Measurements from ENCODE around the gene STOML1.

DNA sequence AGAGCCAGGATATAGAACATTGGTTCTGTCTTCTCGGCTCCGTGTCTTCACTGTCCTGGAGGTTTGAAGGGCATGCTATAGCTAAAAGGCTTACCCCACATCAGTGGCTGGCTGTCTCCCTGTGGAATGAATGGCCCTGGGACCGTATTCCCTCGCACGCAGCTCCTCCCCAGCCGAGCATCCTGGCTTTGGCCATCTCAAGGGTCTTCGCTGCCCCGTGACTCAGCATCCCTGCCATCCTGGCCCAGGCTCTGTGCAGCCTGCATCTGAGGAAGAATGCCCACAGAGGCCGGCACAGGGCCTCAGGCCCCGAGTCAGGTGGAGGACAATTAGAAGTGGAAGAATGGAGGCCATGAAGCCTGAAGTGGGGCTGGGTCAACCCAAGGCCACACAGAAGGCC, 54.8 kb downstream of the STOML1 start:
- TF ChIP-seq, protein P1, sequence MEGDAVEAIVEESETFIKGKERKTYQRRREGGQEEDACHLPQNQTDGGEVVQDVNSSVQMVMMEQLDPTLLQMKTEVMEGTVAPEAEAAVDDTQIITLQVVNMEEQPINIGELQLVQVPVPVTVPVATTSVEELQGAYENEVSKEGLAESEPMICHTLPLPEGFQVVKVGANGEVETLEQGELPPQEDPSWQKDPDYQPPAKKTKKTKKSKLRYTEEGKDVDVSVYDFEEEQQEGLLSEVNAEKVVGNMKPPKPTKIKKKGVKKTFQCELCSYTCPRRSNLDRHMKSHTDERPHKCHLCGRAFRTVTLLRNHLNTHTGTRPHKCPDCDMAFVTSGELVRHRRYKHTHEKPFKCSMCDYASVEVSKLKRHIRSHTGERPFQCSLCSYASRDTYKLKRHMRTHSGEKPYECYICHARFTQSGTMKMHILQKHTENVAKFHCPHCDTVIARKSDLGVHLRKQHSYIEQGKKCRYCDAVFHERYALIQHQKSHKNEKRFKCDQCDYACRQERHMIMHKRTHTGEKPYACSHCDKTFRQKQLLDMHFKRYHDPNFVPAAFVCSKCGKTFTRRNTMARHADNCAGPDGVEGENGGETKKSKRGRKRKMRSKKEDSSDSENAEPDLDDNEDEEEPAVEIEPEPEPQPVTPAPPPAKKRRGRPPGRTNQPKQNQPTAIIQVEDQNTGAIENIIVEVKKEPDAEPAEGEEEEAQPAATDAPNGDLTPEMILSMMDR (IDR thresholded peaks at IDR 0.05; ENCODE audit: low read depth, low read length) = no peak
- TF ChIP-seq EZH2phosphoT487 (IDR thresholded peaks at IDR 0.05; ENCODE audit: low read depth) = no peak

All from OCI-LY3 (cell line).